GM19238 (cell line): Measurements from ENCODE around the gene SYCP2L.
"Not testable (repeated sequence)": the region's sequence is repeated elsewhere in the genome, so short reads cannot be mapped to it uniquely, and the experiment has no call there.

Experiments used
- DNase-seq: peaks from one replicate; pipeline ENCODE4 v3.0.0; 2011; ENCODE audit warnings: low spot score; ENCODE audit not compliant: insufficient read length

The SYCP2L gene

GRCh38 chr6:10877871-10878270 lies 9.0 kb upstream of the SYCP2L start:
- DNase-seq, result no peak

GRCh38 chr6:10880366-10880765 lies 6.5 kb upstream of the SYCP2L start:
- no peak for DNase-seq

- not testable (repeated sequence) for DNase-seq
Observed at GRCh38 chr6:10882253-10882630, 4.6 kb upstream of the SYCP2L start.

GRCh38 chr6:10882657-10883171 lies 4.1 kb upstream of the SYCP2L start:
- no peak for DNase-seq

GRCh38 chr6:10883312-10884244 lies 3.3 kb upstream of the SYCP2L start:
- DNase-seq, result no peak

GRCh38 chr6:10884245-10884972 lies 2.4 kb upstream of the SYCP2L start:
- no peak for DNase-seq

- DNase-seq, result not testable (repeated sequence)
Observed at GRCh38 chr6:10886365-10886690, 524 bp upstream of the SYCP2L start.

- DNase-seq, result no peak
Observed at GRCh38 chr6:10890151-10890550, 3.3 kb downstream of the SYCP2L start.

GRCh38 chr6:10891960-10892359 lies 5.1 kb downstream of the SYCP2L start:
- DNase-seq, result no peak

GRCh38 chr6:10894958-10895357 lies 8.1 kb downstream of the SYCP2L start:
- DNase-seq, result no peak

- no peak for DNase-seq
Observed at GRCh38 chr6:10896691-10897090, 9.8 kb downstream of the SYCP2L start.

GRCh38 chr6:10901770-10902169 lies 14.9 kb downstream of the SYCP2L start:
- peak; percentile 50 for DNase-seq

- no peak for DNase-seq
Observed at GRCh38 chr6:10904015-10904414, 17.2 kb downstream of the SYCP2L start.

- no peak for DNase-seq
Observed at GRCh38 chr6:10908228-10908627, 21.4 kb downstream of the SYCP2L start.

- DNase-seq, result not testable (repeated sequence)
Observed at GRCh38 chr6:10919520-10919919, 32.7 kb downstream of the SYCP2L start.

- DNase-seq, result no peak
Observed at GRCh38 chr6:10933126-10933525, 46.3 kb downstream of the SYCP2L start.

GRCh38 chr6:10939840-10940239 lies 53.0 kb downstream of the SYCP2L start:
- no peak for DNase-seq

- DNase-seq, result no peak
Observed at GRCh38 chr6:10945845-10946244, 59.0 kb downstream of the SYCP2L start.

GRCh38 chr6:10947966-10948365 lies 61.1 kb downstream of the SYCP2L start:
- DNase-seq, result no peak

GRCh38 chr6:10949579-10950490 lies 63.0 kb downstream of the SYCP2L start:
- DNase-seq, result no peak

GRCh38 chr6:10951675-10952282 lies 64.9 kb downstream of the SYCP2L start:
- DNase-seq, result no peak
